Measurements from ENCODE around the gene ADRA1B.
A peak's percentile ranks its signal among the peaks of the same experiment; 100 is the strongest.

ADRA1B gene

DNA sequence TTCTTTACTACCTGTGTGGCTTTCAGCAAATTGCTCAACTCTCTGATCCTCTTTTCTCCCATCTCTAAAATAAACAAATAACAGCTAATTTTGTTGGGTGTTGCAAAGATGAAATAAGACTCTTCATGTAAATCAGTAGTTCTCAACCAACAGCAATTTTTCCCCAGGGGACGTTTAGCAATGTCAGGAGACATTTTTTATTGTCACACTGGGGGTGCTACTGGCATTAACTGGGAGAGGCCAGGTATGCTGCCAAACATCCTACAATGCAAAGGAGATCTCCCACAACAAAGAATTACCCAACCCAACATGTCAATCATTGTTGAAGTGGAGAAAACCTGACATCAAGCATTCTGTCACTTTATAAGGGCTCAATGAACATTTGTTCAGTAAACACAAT, 19.7 kb downstream of the ADRA1B start:
- H3K9ac ChIP-seq (ENCODE audit: low read depth, low read length), result no peak overlapping the region
- H3K9me3 ChIP-seq (replicated peaks; ENCODE audit: low read length), result no peaks in the 10 kb centered on the region
- H3K4me2 ChIP-seq (ENCODE audit: low read length), result no peak overlapping the region
- H3K36me3 ChIP-seq (ENCODE audit: insufficient read depth, low read length), result no peaks in the 10 kb centered on the region
- H3K4me1 ChIP-seq (ENCODE audit: control insufficient read depth, insufficient read depth, low read length), result peaks cover 14% of the 10 kb centered on the region
- H3K4me3 ChIP-seq (ENCODE audit: low read length), result no peak overlapping the region
- no peaks in the 10 kb centered on the region for H3K27me3 ChIP-seq (ENCODE audit: control insufficient read depth, insufficient read depth, low read length)

DNA sequence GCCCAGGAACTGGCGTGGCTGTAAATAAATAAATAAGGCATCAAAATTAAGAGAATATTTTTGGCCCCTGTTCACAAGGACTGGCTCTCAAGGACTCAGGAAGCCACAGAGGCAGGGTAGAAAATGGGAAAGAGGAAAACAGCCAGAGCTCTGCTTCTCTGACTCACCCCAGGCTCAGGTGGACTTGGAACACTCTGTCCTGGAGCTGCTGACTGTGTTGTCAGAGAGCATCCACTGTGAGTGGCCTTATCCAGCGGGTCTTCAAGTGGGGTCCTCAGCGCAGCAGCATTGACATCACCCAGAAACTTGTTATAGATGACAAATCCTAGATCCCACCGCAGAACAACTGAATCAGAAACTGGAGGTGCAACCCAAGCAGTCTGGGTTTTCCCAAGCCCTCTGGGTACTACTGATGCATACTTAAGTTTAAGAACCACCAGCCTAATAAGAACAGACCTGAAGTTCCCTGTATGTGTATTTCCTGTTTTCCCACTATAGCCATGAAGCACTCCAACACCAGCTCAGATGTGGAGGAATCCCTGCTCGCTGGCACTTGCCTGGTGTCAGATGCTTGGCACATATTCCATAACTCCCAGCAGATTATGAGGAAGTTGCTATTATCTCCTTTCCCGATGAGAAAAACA, 20.5 kb downstream of the ADRA1B start:
- no peaks in the 10 kb centered on the region for H3K36me3 ChIP-seq (ENCODE audit: insufficient read depth, low read length)
- H3K4me1 ChIP-seq (ENCODE audit: control insufficient read depth, insufficient read depth, low read length), result peaks cover 14% of the 10 kb centered on the region
- H3K9me3 ChIP-seq (replicated peaks; ENCODE audit: low read length), result no peaks in the 10 kb centered on the region
- H3K9ac ChIP-seq (ENCODE audit: low read depth, low read length), result no peak overlapping the region
- H3K4me3 ChIP-seq (ENCODE audit: low read length), result no peak overlapping the region
- peak overlapping the region; percentile 0 for H3K4me2 ChIP-seq (ENCODE audit: low read length)
- H3K27me3 ChIP-seq (ENCODE audit: control insufficient read depth, insufficient read depth, low read length), result no peaks in the 10 kb centered on the region

DNA sequence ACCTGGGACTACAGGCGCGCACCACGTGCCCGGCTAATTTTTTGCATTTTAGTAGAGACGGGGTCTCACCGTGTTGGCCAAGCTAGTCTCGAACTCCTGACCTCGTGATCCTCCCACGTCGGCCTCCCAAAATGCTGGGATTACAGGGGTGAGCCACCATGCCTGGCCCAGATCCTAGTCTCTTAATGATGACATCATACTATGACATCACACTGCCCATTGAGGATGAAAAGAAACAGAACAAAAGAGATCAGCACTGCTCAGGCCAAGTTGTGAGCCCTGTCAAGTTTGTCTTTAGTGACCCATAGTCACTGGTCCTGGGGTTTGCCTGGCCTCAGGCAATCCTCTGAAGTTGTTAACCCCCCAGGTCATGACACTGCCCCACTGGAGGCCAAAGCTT, 21.3 kb downstream of the ADRA1B start:
- Histone ChIP-seq H3K9ac (ENCODE audit: low read depth, low read length) (no peak overlapping the region), H3K36me3 (ENCODE audit: insufficient read depth, low read length) (no peaks in the 10 kb centered on the region), H3K9me3 (replicated peaks; ENCODE audit: low read length) (no peaks in the 10 kb centered on the region), H3K4me2 (ENCODE audit: low read length) (no peak overlapping the region), H3K4me3 (ENCODE audit: low read length) (no peak overlapping the region), H3K27me3 (ENCODE audit: control insufficient read depth, insufficient read depth, low read length) (no peaks in the 10 kb centered on the region), H3K4me1 (ENCODE audit: control insufficient read depth, insufficient read depth, low read length) (peaks cover 14% of the 10 kb centered on the region)

DNA sequence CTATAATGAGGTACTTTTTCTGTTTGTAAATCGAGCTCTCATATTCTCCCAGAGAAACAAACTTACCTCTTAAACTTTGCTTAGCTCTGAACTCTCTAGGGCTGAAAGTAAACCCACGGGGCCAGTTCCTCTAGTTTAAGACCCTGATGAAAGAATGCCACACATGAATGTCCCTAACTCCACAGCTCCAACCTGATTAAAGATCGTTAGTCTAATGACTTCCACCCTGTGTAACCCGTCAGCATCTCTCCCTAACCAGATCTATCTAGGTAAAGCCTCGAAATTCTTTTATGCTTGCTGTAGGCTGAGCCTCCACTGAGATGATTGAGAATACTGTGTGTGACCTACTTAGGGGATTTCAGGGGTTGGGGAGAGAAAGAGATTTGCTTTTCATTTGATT, 27.0 kb downstream of the ADRA1B start:
- Histone ChIP-seq H3K4me3 (ENCODE audit: low read length) (no peak overlapping the region), H3K4me2 (ENCODE audit: low read length) (no peak overlapping the region), H3K27me3 (ENCODE audit: control insufficient read depth, insufficient read depth, low read length) (no peaks in the 10 kb centered on the region), H3K9ac (ENCODE audit: low read depth, low read length) (no peak overlapping the region), H3K36me3 (ENCODE audit: insufficient read depth, low read length) (no peaks in the 10 kb centered on the region), H3K9me3 (replicated peaks; ENCODE audit: low read length) (no peaks in the 10 kb centered on the region), H3K4me1 (ENCODE audit: control insufficient read depth, insufficient read depth, low read length) (peaks cover 12% of the 10 kb centered on the region)

DNA sequence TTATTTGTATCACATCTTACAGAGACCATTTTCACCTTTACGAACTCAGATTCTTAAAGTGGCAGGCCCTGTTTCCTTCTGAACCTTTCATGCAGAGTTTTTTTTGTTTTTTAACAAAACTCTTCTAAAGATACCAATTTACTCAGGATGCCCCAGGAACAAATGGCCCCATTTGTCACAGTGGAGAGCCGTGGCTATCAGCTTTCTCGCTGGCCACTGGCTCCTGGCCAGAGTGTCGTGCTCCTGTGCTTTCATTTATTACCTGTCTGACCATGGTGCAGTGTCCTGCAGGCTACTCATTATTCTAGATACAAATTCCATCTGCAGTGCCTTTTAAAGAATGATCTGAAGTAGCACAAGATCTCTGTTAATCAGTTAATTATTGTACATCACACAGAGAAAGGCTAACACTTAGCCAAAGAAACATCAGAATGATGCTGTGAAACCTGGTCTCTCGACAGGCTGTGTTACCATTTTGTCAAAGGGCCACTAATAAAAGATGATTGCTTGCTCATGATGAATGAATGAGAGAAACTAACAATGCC, 27.8 kb downstream of the ADRA1B start:
- H3K9me3 ChIP-seq (replicated peaks; ENCODE audit: low read length), result no peaks in the 10 kb centered on the region
- H3K4me2 ChIP-seq (ENCODE audit: low read length), result no peak overlapping the region
- no peak overlapping the region for H3K9ac ChIP-seq (ENCODE audit: low read depth, low read length)
- peaks cover 12% of the 10 kb centered on the region for H3K4me1 ChIP-seq (ENCODE audit: control insufficient read depth, insufficient read depth, low read length)
- H3K4me3 ChIP-seq (ENCODE audit: low read length), result no peak overlapping the region
- no peaks in the 10 kb centered on the region for H3K27me3 ChIP-seq (ENCODE audit: control insufficient read depth, insufficient read depth, low read length)
- H3K36me3 ChIP-seq (ENCODE audit: insufficient read depth, low read length), result no peaks in the 10 kb centered on the region

DNA sequence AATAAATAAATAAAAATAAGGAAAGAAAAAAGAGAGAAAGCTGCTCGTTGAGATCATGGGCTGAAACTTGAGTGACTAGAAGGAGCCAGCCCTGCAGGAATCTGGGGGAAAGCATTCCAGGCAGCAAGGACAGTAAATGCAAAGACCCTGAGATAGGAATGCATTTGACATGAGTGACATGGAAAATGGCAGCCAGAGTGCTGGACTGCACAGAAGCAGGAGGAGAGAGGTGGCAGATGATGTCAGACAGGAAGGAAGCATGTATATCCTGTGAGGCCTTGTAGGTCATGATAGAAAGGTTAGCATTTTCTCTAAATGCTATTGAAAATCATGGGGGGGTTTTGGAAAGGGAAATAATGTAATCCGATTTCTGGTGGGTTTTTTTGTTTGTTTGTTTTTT, 29.1 kb downstream of the ADRA1B start:
- Histone ChIP-seq H3K36me3 (ENCODE audit: insufficient read depth, low read length) (no peaks in the 10 kb centered on the region), H3K4me3 (ENCODE audit: low read length) (no peak overlapping the region), H3K4me2 (ENCODE audit: low read length) (no peak overlapping the region), H3K4me1 (ENCODE audit: control insufficient read depth, insufficient read depth, low read length) (peaks cover 12% of the 10 kb centered on the region), H3K9me3 (replicated peaks; ENCODE audit: low read length) (no peaks in the 10 kb centered on the region), H3K27me3 (ENCODE audit: control insufficient read depth, insufficient read depth, low read length) (no peaks in the 10 kb centered on the region), H3K9ac (ENCODE audit: low read depth, low read length) (no peak overlapping the region)

DNA sequence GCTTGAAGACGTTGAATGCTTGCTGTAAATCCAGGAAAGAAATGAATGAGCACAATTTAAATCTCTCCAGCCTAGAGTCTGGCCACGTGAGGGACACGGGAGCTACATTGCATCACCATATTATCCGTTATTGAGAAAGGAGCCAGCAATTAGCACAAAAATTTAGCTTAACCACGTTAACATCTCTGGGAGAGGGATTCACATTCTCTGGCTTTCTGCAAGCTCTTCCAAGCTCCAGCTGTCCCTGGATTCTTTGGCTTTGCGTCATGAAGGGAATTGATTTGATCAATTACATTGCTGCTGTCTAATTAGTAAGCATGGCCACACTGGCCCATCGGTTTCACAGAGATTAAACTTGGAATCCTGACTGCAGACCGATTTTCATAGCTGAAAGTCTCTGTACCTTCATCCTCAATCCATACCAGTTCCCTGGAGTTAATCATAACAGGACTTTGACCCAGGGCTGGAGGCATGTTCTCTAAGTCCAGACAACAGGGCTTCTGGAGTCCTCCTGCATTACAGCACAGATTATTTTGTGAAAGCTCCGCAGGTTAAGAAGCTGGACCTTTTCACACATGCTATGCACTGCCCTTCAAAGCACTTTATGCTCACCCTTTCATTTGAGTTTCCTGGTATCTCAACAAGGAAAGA, 31.6 kb downstream of the ADRA1B start:
- Histone ChIP-seq H3K4me2 (ENCODE audit: low read length) (peak overlapping the region; percentile 20), H3K27me3 (ENCODE audit: control insufficient read depth, insufficient read depth, low read length) (no peaks in the 10 kb centered on the region), H3K9me3 (replicated peaks; ENCODE audit: low read length) (no peaks in the 10 kb centered on the region), H3K4me3 (ENCODE audit: low read length) (no peak overlapping the region), H3K9ac (ENCODE audit: low read depth, low read length) (no peak overlapping the region), H3K4me1 (ENCODE audit: control insufficient read depth, insufficient read depth, low read length) (peaks cover 16% of the 10 kb centered on the region), H3K36me3 (ENCODE audit: insufficient read depth, low read length) (no peaks in the 10 kb centered on the region)

DNA sequence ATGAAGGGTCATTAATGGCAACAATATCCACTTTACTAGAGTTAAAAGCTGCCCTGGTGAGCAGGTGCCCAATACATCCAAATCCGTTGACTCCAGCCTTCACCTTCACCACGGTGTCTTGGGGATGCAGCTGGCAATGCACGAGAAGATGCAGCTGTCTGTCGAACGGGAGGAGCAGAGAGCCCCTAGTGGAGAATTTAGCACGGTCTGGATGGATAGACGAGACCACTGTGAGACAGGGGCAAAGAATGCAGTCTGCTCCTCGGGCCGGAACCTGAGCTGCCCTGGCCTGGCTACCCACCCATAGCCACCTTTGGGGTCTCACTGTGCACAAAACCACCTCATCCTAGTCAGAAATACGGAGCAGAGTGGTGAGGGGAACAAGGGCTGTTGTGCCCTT, 35.1 kb downstream of the ADRA1B start:
- Histone ChIP-seq H3K9me3 (replicated peaks; ENCODE audit: low read length) (no peaks in the 10 kb centered on the region), H3K36me3 (ENCODE audit: insufficient read depth, low read length) (no peaks in the 10 kb centered on the region)

DNA sequence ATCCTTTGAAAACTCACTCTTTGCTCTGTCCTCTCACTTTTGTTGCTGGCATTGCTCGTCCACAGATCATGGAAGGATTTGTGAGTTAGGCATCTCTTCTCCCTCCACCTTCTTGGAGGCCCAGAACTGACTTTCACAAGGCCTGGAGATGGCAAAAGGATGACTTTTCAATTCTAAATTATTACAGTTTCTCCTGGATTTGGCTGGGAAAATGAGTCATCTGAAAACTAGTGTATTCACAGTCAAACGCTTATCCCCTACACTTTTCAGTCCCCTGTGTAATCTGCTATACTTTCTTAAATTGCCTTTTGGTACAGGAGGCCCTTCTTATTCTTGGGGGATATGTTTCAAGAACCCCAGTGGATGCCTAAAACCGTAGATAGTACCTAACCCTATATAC, 35.6 kb downstream of the ADRA1B start:
- H3K27me3 ChIP-seq (ENCODE audit: control insufficient read depth, insufficient read depth, low read length), result no peaks in the 10 kb centered on the region
- no peak overlapping the region for H3K4me2 ChIP-seq (ENCODE audit: low read length)
- H3K9ac ChIP-seq (ENCODE audit: low read depth, low read length), result no peak overlapping the region
- H3K9me3 ChIP-seq (replicated peaks; ENCODE audit: low read length), result no peaks in the 10 kb centered on the region
- H3K4me1 ChIP-seq (ENCODE audit: control insufficient read depth, insufficient read depth, low read length), result peaks cover 16% of the 10 kb centered on the region
- H3K36me3 ChIP-seq (ENCODE audit: insufficient read depth, low read length), result no peaks in the 10 kb centered on the region
- H3K4me3 ChIP-seq (ENCODE audit: low read length), result no peak overlapping the region

More for the DNA sequence above, 35.1 kb downstream of the ADRA1B start:
- Histone ChIP-seq H3K4me3 (ENCODE audit: low read length) (no peak overlapping the region), H3K9ac (ENCODE audit: low read depth, low read length) (no peak overlapping the region), H3K4me2 (ENCODE audit: low read length) (no peak overlapping the region), H3K27me3 (ENCODE audit: control insufficient read depth, insufficient read depth, low read length) (no peaks in the 10 kb centered on the region), H3K4me1 (ENCODE audit: control insufficient read depth, insufficient read depth, low read length) (peaks cover 16% of the 10 kb centered on the region)

DNA sequence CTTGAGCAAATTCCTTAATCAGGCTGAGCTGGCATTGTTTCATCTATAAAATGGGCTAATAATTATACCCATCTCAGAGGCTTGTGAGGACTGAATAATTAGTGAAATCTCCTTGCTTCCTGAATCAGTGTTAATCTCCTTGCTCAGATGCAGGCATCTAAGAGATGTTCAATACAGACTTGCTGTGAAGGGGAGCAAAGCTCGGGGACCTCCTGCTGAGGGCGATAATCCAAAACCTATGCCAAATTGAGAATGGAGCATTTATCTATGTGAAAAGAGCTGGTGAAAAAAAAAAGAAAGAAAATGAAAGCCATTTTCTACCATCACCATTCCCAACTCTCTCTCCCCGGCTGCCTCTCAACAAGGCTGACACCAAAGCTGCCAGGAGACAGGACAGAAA, 37.3 kb downstream of the ADRA1B start:
- Histone ChIP-seq H3K4me3 (ENCODE audit: low read length) (no peak overlapping the region), H3K36me3 (ENCODE audit: insufficient read depth, low read length) (no peaks in the 10 kb centered on the region)

DNA sequence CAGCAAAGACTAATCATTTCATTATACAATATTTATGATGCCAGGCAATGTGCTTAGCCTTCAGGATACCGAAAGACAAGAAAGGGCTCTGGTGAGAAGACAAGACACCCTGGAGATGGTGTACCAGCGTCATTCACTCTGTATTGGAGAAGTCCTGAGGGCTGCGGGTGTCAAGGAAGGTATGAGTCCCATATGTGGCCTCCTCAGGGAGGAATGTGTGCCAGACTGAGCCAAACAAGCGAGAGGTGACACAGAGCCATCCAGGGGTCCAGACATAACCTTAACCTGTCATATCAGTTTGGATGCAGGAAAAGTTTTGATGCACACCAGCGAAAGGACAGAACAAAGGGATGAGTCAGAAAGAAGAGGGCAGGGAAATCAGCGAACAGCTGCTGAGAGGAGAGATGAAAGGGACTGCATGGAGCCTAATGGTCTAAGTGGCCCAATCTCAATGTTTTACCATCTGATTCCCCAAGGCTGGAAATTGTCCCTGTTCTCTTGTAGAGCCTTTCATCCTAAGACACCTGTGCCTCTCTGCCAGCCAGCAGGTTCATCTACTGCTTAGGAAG, 38.9 kb downstream of the ADRA1B start:
- Histone ChIP-seq H3K4me1 (ENCODE audit: control insufficient read depth, insufficient read depth, low read length) (peaks cover 3% of the 10 kb centered on the region), H3K9ac (ENCODE audit: low read depth, low read length) (no peak overlapping the region), H3K4me3 (ENCODE audit: low read length) (no peak overlapping the region), H3K4me2 (ENCODE audit: low read length) (no peak overlapping the region), H3K27me3 (ENCODE audit: control insufficient read depth, insufficient read depth, low read length) (no peaks in the 10 kb centered on the region), H3K9me3 (replicated peaks; ENCODE audit: low read length) (no peaks in the 10 kb centered on the region), H3K36me3 (ENCODE audit: insufficient read depth, low read length) (no peaks in the 10 kb centered on the region)

More for the DNA sequence above, 37.3 kb downstream of the ADRA1B start:
- Histone ChIP-seq H3K9me3 (replicated peaks; ENCODE audit: low read length) (no peaks in the 10 kb centered on the region), H3K27me3 (ENCODE audit: control insufficient read depth, insufficient read depth, low read length) (no peaks in the 10 kb centered on the region), H3K9ac (ENCODE audit: low read depth, low read length) (no peak overlapping the region), H3K4me2 (ENCODE audit: low read length) (no peak overlapping the region), H3K4me1 (ENCODE audit: control insufficient read depth, insufficient read depth, low read length) (peaks cover 3% of the 10 kb centered on the region)

All from skeletal muscle satellite cell (primary cell).